ENCODE measurements around the gene DSC1. TPM values are rescaled to one million over a fixed set of nuclear protein-coding genes. Genes with fewer than 3 reads are reported as not detected.

DSC1 gene
- total and polyA plus RNA-seq, 2 of the 4 experiments (the other 2 are of a cell fraction), result not detected

DNA sequence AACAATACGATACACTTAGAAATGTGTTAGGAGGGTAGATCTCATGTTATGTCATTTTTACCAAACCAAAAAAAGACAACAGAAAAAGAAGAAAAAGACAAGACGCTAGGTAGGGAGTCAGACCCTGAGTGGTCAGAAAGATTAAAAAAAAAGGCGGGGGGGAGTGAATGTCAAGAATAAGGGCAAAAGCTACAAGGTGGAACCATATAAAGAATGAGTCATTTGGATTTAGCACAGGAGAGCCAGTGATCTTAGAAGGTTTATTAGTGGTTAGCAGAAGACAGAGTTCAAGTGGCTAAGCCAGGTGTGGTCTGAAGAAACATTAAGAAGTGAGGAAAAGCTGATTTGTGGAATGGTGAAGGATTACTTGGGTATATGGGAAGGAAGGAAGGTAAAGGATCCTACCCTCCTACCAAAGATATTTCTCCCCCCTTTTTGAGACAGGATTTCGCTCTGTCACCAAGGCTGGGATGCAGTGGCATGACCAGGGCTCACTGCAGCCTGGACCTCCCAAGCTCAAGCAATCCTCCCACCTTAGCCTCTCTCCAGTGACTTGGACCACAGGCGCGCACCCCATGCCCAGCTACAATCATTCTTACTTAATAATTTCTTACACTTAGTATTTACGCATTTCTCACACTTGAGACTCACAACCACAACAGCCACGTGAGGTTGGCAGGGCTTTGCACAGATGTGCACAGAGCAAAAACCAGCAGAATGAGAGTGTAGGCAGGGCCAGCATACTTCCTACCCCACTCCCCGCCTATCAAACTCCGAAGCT, 63.0 kb downstream of the DSC1 start:
- no peak overlapping the region for H3K23ac ChIP-seq (ENCODE audit: low read depth, low read length)
- H3K14ac ChIP-seq (replicated peaks; ENCODE audit: low read depth, low read length), result no peak overlapping the region
- 0 out of 2 replicates have a peak, but pooled peaks cover 1% of the 10 kb centered on the region for H3K9me3 ChIP-seq (ENCODE audit: control insufficient read depth, insufficient read depth, low read length)
- peaks cover 13% of the 10 kb centered on the region for H3K27me3 ChIP-seq (ENCODE audit: control insufficient read depth, insufficient read depth, low read length)
- no peaks in the 10 kb centered on the region for H3K4me1 ChIP-seq (ENCODE audit: control insufficient read depth, insufficient read depth, low read length)
- no peak overlapping the region for H4K5ac ChIP-seq (ENCODE audit: low read depth, low read length)
- H2BK20ac ChIP-seq (ENCODE audit: low read depth, low read length), result no peak overlapping the region
- TF ChIP-seq CEBPB (IDR thresholded peaks at IDR 0.05; ENCODE audit: low read depth, low read length), result no peak
- no peak for TF ChIP-seq MAZ (IDR thresholded peaks at IDR 0.05; ENCODE audit: borderline replicate concordance, low read depth, low read length)
- H3K9me1 ChIP-seq (ENCODE audit: insufficient read depth, low read length), result no peaks in the 10 kb centered on the region
- intact Hi-C loops (cut with micrococcal nuclease), result no loop called here
- H4K91ac ChIP-seq (ENCODE audit: insufficient read depth, low read depth, low read length), result no peak overlapping the region
- ChIA-PET POLR2A (ENCODE audit: unreplicated experiment) (no interaction called here), CTCF (no interaction called here)
- H3K4ac ChIP-seq (ENCODE audit: low read depth, low read length), result no peak overlapping the region
- BruUV-seq (replicated peaks), result no TSS peak
- H4K20me1 ChIP-seq (ENCODE audit: insufficient read depth, low read length), result no peaks in the 10 kb centered on the region
- DNase-seq, result no peak
- H3K18ac ChIP-seq (ENCODE audit: low read depth, low read length), result no peak overlapping the region
- no peaks in the 10 kb centered on the region for H3K79me1 ChIP-seq (ENCODE audit: low read depth in 1 of 2, low read length in 2 of 2)
- H3K4me2 ChIP-seq (ENCODE audit: low read depth, low read length), result no peak overlapping the region
- H2BK15ac ChIP-seq (ENCODE audit: low read depth, low read length), result no peak overlapping the region
- H4K8ac ChIP-seq (ENCODE audit: low read depth in 2 of 2, low read length in 2 of 2), result no peak overlapping the region
- H2AK9ac ChIP-seq (replicated peaks; ENCODE audit: low read depth, low read length, poor library complexity), result no peak overlapping the region
- no peak overlapping the region for H3K4me3 ChIP-seq (ENCODE audit: insufficient read depth, low read depth, low read length)
- no peak overlapping the region for H2AFZ ChIP-seq (replicated peaks; ENCODE audit: low read length, poor library complexity)
- no peak overlapping the region for H3K9ac ChIP-seq (ENCODE audit: low read depth, low read length)
- H2BK120ac ChIP-seq (ENCODE audit: low read depth, low read length), result no peak overlapping the region
- in situ Hi-C loops (cut with MboI; ENCODE audit: low sequenced_read_pairs), result no loop called here
- H3K27ac ChIP-seq (ENCODE audit: insufficient read depth, low read length), result no peak overlapping the region
- no peak overlapping the region for H3K56ac ChIP-seq (ENCODE audit: extremely low read depth, insufficient read depth, low read length)
- no peak for ATAC-seq (ENCODE audit: low read depth)
- dilution Hi-C loops (cut with HindIII; ENCODE audit: low sequenced_read_pairs, unreplicated experiment), result no loop called here
- no peak overlapping the region for H2BK5ac ChIP-seq (ENCODE audit: low read depth, low read length, poor library complexity, severe bottlenecking)
- H3K36me3 ChIP-seq (ENCODE audit: control insufficient read depth, insufficient read depth, low read length), result no peaks in the 10 kb centered on the region
- 50% methylated on average over 1 of the region's 10 CpGs; no CpG with 5 or more reads in 1 of the 2 experiments for WGBS, 2 experiments (ENCODE audit: extremely low coverage in 2 of 2, insufficient read length in 1 of 2)
- no peak overlapping the region for H2AK5ac ChIP-seq (ENCODE audit: low read depth, low read length)
